Measurements from ENCODE around the gene URAD.
"Not testable (repeated sequence)": the region's sequence is repeated elsewhere in the genome, so short reads cannot be mapped to it uniquely, and the experiment has no call there.

URAD gene

GRCh38 chr13:27969866-27970229 is 18.6 kb downstream of the URAD start:
- DNase-seq: no peak

- DNase-seq: no peak
Measured at GRCh38 chr13:27969082-27969865, 19.2 kb downstream of the URAD start, which contains the start of gene CDX2. Gene CDX2 (minus strand): TSS chr13:27969315. CDS start chr13:27969006, 309 bp downstream.

GRCh38 chr13:27968316-27969081 is 20.0 kb downstream of the URAD start:
- DNase-seq: no peak

DNA sequence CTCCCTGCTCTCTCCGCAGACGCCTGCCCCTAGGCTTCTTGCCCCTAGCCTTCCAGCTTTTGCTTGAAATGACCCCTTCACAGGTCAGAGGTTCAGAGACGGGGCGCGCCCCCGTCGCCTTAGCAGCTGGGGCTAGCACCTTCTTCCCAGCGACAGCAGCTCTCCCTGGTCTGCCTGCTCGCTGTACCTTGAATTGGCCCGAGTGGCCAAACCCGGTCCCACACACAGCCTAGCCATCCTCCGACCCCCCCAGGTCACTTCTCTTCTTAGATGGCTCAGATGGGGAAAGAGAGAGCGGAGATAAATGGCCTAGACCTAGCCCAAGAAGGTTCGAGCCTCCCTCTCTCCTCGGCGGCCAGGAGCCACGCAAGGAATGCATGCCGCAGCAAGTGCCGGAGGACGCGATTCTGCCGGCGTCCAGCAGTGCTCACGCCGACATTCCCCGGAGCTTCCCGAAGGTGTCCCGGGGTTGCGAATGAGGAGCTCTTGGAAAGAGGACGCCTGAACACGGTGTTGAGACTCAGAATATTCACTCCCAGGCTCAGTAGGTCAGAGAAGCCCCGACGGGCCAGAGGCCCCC is 20.7 kb downstream of the URAD start:
- DNase-seq: no peak

DNA sequence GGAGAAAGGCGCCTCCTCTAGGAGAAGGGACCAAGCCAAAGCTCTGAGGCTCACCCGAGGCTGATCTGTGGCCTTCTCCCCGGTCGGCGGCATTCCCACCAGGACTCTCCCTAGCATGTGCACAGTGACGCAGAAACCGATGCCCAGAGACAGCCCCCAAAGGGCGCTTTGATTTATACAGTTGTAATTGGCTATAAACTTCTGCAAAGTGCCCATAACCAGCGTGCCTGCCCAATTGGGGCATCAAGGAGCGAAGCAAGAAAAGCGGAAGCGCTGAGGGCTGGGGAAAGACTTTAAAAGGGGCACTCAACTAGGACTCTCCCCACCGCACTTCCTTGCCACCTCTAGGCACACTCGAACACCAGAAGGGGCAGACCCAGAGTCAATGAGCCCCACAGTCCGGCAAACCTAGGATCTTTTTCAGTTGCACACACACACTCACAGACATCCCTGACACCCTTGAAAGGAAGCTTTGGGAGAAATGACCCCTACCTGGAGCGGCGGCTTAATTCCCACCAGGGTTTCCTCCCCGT is 21.2 kb downstream of the URAD start:
- DNase-seq: no peak

GRCh38 chr13:27966641-27967202 is 21.8 kb downstream of the URAD start:
- DNase-seq: no peak

- DNase-seq: no peak
Measured at GRCh38 chr13:27965740-27966640, 22.5 kb downstream of the URAD start.

GRCh38 chr13:27965343-27965739 is 23.2 kb downstream of the URAD start:
- no peak for DNase-seq

GRCh38 chr13:27964741-27965323 is 23.7 kb downstream of the URAD start:
- DNase-seq: no peak

DNA sequence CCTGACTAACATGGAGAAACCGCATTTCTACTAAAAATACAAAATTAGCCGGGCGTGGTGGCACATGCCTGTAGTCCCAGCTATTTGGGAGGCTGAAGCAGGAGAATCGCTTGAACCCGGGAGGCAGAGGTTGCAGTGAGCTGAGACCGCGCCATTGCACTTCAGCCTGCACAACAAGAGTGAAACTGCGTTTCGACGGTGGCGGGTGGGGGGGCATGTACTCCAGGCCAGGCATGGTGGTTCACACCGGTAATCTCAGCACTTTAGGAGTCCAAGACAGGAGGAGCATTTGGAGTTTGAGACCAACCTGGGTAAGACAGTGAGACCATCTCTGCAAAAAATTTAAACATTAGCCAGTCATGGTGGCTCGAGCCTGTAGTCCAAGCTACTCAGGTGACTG is 24.3 kb downstream of the URAD start:
- DNase-seq: not testable (repeated sequence)

GRCh38 chr13:27963491-27963890 is 25.0 kb downstream of the URAD start:
- no peak for DNase-seq

DNA sequence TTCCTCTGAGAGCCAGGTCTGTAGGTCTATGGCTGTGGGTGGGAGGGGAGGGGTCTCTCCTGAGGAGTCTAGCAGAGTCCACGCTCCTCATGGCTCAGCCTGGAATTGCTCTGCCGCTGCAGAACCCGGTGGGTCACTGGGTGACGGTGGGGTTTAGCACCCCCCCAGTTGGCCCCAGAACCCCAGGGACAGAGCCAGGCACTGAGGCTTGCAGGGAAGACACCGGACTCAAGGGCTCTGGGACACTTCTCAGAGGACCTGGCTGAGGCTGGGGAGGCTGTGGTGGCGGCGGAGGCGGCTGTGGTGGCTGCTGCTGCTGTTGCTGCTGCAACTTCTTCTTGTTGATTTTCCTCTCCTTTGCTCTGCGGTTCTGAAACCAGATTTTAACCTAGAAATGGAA is 25.5 kb downstream of the URAD start:
- no peak for DNase-seq

- DNase-seq: no peak
Measured at GRCh38 chr13:27962128-27962841, 26.2 kb downstream of the URAD start.

- no peak for DNase-seq
Measured at GRCh38 chr13:27961227-27962085, 27.0 kb downstream of the URAD start.

DNA sequence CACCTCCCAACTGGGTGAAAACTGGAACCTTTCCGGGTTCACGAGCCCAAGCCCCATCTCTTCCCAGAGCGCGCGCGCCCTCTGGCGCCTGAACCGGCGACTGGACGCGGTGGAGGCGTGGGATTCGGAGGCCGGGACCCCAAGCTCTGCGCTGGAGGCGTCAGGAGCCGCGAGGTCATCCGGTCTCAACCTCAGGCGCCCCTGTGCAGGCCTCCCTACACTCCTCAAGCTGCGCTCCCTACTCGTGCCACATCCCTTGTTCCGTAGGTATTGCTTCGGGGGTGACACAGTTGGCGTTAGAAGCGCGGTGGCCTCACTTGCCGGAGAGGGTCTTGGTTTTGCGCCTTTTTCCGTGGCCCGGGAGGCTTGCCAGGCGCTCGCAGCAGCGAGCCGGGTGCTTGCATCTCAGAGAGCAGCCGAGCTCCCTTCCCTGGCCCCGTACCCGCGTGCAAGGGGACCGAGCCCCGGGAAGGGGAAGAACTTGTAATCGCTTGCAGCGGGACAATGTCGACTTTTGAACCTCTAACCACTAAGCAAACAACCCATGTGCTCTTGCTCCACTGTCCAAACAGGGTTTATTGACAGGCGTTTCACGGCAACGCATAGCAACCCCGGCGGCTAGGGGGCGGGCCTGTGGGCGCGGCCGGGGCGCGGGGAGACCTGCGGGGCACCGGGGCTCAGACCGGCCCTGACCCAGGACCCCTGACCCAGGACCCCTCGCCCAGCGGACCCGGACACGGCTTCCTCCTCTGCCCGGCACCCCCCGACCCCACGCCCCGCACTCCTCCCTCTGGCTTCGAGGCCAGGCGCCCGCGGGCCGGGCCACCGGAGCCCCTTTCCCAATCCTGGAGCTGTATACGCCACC is 27.9 kb downstream of the URAD start:
- DNase-seq: no peak

DNA sequence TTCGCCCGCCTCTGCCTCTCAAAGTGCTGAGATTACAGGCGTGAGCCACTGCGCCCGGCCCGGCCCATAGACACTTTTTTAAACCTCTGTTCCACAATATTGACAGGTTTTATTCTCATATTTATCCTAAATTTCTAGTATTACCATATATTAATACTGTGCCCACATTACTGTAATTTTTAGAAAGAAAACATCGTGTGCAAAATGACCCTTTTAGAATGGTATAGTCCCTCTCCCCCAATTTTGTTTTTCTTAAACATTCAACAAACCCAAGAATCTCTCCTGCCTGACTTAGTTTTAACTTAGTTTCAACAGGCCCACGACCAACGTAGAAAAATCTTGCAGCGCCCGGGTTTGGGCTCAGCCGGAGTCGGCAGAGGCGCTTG is 28.5 kb downstream of the URAD start:
- no peak for DNase-seq

DNA sequence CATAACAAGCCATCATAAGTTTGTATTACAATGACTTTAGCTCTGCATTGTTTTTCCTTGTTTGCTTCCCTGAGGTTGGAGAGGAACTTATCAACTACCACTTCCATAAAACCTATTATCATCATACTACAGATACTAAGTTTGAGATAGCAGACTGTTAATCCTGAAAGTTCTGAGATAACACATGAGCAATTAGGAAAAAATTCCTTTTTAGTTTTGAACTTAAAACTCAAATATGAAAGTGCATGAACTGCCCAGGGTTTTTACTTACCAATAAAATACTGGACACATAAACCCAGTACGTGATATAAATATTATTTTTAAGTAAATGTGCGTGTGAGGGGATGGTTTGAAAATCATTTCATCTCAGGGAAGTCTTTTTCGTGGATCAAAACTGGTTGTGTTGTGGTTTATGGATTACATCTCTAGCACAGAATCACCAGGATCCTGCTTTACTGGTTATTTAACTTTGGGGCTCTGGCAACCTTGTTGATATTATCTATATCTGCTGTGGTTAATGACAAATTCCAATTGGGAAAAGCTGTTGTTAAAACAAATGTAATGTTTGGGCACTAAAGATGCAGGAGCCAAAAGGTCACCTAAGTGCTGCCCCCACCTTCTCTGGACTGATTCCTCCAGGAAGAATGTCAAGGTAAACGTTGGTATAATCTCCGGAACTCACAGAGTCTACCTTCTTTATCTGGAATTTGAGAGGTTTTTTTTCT is 31.8 kb downstream of the URAD start:
- no peak for DNase-seq

GRCh38 chr13:27955014-27955591 is 33.4 kb downstream of the URAD start:
- DNase-seq: no peak

Measured in activated T-cell treated with anti-CD3 and anti-CD28 coated beads for 4 hours (primary cell).